H9 (cell line): Measurements from ENCODE around the gene KRT35. TPM values are rescaled to one million over a fixed set of nuclear protein-coding genes. Genes with fewer than 3 reads are reported as not detected.

ENCODE experiments used
- DNase-seq: peaks from one replicate; pipeline ENCODE4 v3.0.0-alpha.2; 2017
- H2AFZ ChIP-seq: one replicate; pipeline ENCODE4 v1.6.1; 2013; ENCODE audit warnings: mild to moderate bottlenecking, low read length, control low read depth, moderate library complexity
- H2AK5ac ChIP-seq: 2 replicates; pipeline ENCODE4 v1.6.1; 2013; ENCODE audit warnings: low read length, control low read depth, mixed read lengths; ENCODE audit not compliant: insufficient read length
- H2BK120ac ChIP-seq: one replicate; pipeline ENCODE4 v1.6.1; 2013; ENCODE audit warnings: low read depth, mild to moderate bottlenecking, low read length, control low read depth, inconsistent platforms; ENCODE audit not compliant: poor library complexity, severe bottlenecking
- H2BK12ac ChIP-seq: 2 replicates; pipeline ENCODE4 v1.6.1; 2013; ENCODE audit warnings: low read length, control low read depth, mixed read lengths, low read depth; ENCODE audit not compliant: insufficient read length
- H2BK15ac ChIP-seq: 2 replicates; pipeline ENCODE4 v1.6.1; 2013; ENCODE audit warnings: low read depth, low read length, control low read depth
- H2BK20ac ChIP-seq: one replicate; pipeline ENCODE4 v1.6.1; 2013; ENCODE audit warnings: low read depth, mild to moderate bottlenecking, low read length, control low read depth, inconsistent platforms; ENCODE audit not compliant: poor library complexity, severe bottlenecking
- H2BK5ac ChIP-seq: 2 replicates; pipeline ENCODE4 v1.6.1; 2013; ENCODE audit warnings: low read length, control low read depth, mixed read lengths; ENCODE audit not compliant: insufficient read length
- H3K14ac ChIP-seq: 2 replicates; pipeline ENCODE4 v1.6.1; 2013; ENCODE audit warnings: low read length, control low read depth; ENCODE audit not compliant: insufficient read depth
- H3K18ac ChIP-seq: 2 replicates; pipeline ENCODE4 v1.6.1; 2013; ENCODE audit warnings: low read depth, mild to moderate bottlenecking, mixed read lengths, low read length, control low read depth; ENCODE audit not compliant: insufficient read length
- H3K23ac ChIP-seq: 2 replicates; pipeline ENCODE4 v1.6.1; 2013; ENCODE audit warnings: low read length, control low read depth, mixed read lengths, low read depth; ENCODE audit not compliant: insufficient read length
- H3K23me2 ChIP-seq: 2 replicates; pipeline ENCODE4 v1.6.1; 2013; ENCODE audit warnings: low read depth, mild to moderate bottlenecking, mixed read lengths, low read length, control low read depth; ENCODE audit not compliant: insufficient read length, poor library complexity, severe bottlenecking
- H3K27ac ChIP-seq: 2 replicates; pipeline ENCODE4 v1.5.1; 2013; ENCODE audit warnings: low read length, control low read depth, mixed read lengths, low read depth; ENCODE audit not compliant: insufficient read length
- H3K27me3 ChIP-seq: 2 replicates; pipeline ENCODE4 v1.6.1; 2013; ENCODE audit warnings: low read length, control low read depth, inconsistent platforms; ENCODE audit not compliant: insufficient read depth
- H3K4ac ChIP-seq: 2 replicates; pipeline ENCODE4 v1.6.1; 2013; ENCODE audit warnings: low read depth, mild to moderate bottlenecking, control low read depth, inconsistent platforms, low read length, moderate library complexity
- H3K4me1 ChIP-seq: 2 replicates; pipeline ENCODE4 v1.6.1; 2013; ENCODE audit warnings: low read length, control low read depth, inconsistent platforms; ENCODE audit not compliant: insufficient read depth
- H3K4me2 ChIP-seq: 2 replicates; pipeline ENCODE4 v1.6.1; 2013; ENCODE audit warnings: low read length, control low read depth, mixed read lengths; ENCODE audit not compliant: insufficient read length, insufficient read depth
- H3K56ac ChIP-seq: 2 replicates; pipeline ENCODE4 v1.6.1; 2013; ENCODE audit warnings: low read depth, mild to moderate bottlenecking, mixed read lengths, low read length, control low read depth; ENCODE audit not compliant: insufficient read length
- H3K79me1 ChIP-seq: 2 replicates; pipeline ENCODE4 v1.6.1; 2013; ENCODE audit warnings: low read depth, mild to moderate bottlenecking, moderate library complexity, low read length, control low read depth, inconsistent platforms; ENCODE audit not compliant: insufficient read depth, poor library complexity, severe bottlenecking
- H3K79me2 ChIP-seq: 2 replicates; pipeline ENCODE4 v1.6.1; 2013; ENCODE audit warnings: low read length, control low read depth, inconsistent platforms; ENCODE audit not compliant: insufficient read depth
- H3K9ac ChIP-seq: 2 replicates; pipeline ENCODE4 v1.6.1; 2013; ENCODE audit warnings: low read length, control low read depth, mixed read lengths; ENCODE audit not compliant: insufficient read length; ENCODE audit errors: extremely low read depth
- H3K9me3 ChIP-seq: one replicate; pipeline ENCODE4 v1.6.1; 2013; ENCODE audit warnings: low read depth, low read length, inconsistent platforms; ENCODE audit not compliant: control insufficient read depth
- H3T11ph ChIP-seq: one replicate; pipeline ENCODE4 v1.6.1; 2013; ENCODE audit warnings: mild to moderate bottlenecking, low read length, control low read depth, inconsistent platforms
- H4K20me1 ChIP-seq: one replicate; pipeline ENCODE4 v1.6.1; 2013; ENCODE audit not compliant: control insufficient read depth, insufficient read length, insufficient read depth
- H4K5ac ChIP-seq: 2 replicates; pipeline ENCODE4 v1.6.1; 2013; ENCODE audit warnings: low read depth, mild to moderate bottlenecking, mixed read lengths, low read length, control low read depth; ENCODE audit not compliant: insufficient read length
- H4K8ac ChIP-seq: replicated peaks from 2 replicates; pipeline ENCODE4 v1.6.1; 2013; ENCODE audit warnings: low read length, control low read depth, mixed read lengths, low read depth; ENCODE audit not compliant: insufficient read length
- H4K91ac ChIP-seq: 2 replicates; pipeline ENCODE4 v1.6.1; 2013; ENCODE audit warnings: low read depth, mild to moderate bottlenecking, moderate library complexity, mixed read lengths, low read length, control low read depth; ENCODE audit not compliant: insufficient read length
- H3K27ac Mint-ChIP-seq, 3 experiments: 2 replicates in 2 of 3; 3 replicates in 1 of 3; pipeline ENCODE4 v1.8.0; 2020 to 2021; ENCODE audit warnings: mixed read lengths in 3 of 3, mild to moderate bottlenecking in 1 of 3, moderate library complexity in 1 of 3
- H3K27me3 Mint-ChIP-seq: 2 replicates; pipeline ENCODE4 v1.8.0; 2021; ENCODE audit warnings: low read depth, mild to moderate bottlenecking, moderate library complexity, mixed read lengths
- H3K36me3 Mint-ChIP-seq, 3 experiments: 2 replicates in 2 of 3; 3 replicates in 1 of 3; pipeline ENCODE4 v1.8.0; 2020 to 2021; ENCODE audit warnings: low read depth in 3 of 3, mixed read lengths in 3 of 3; ENCODE audit not compliant: insufficient read depth in 1 of 3
- H3K4me1 Mint-ChIP-seq, 2 experiments: 2 replicates each; pipeline ENCODE4 v1.8.0; 2020; ENCODE audit warnings: mixed read lengths in 2 of 2
- H3K4me3 Mint-ChIP-seq, 2 experiments: 2 replicates in 1 of 2; 3 replicates in 1 of 2; pipeline ENCODE4 v1.8.0; 2020 to 2021; ENCODE audit warnings: mild to moderate bottlenecking in 2 of 2, mixed read lengths in 2 of 2, moderate library complexity in 1 of 2
- H3K9me3 Mint-ChIP-seq, 2 experiments: 2 replicates in 1 of 2; 3 replicates in 1 of 2; pipeline ENCODE4 v1.8.0; 2020; ENCODE audit warnings: mild to moderate bottlenecking in 2 of 2, mixed read lengths in 2 of 2, moderate library complexity in 1 of 2
- CTCF ChIP-seq: fragments of 200-600 bp; sonication (generic); conservative IDR thresholded peaks from 3 replicates; pipeline ENCODE4 v1.8.0; 2021; ENCODE audit warnings: antibody characterized with exemption, mild to moderate bottlenecking
- WGBS: extraction: QIAGEN DNeasy Blood & Tissue Kit; methylation state at CpG from one replicate; pipeline ENCODE4 v1.1.7; 2013; ENCODE audit warnings: missing lambda C conversion rate, low lambda C conversion rate, mixed read lengths; ENCODE audit not compliant: insufficient read length; ENCODE audit errors: extremely low coverage; 5-methylcytosine and 5-hydroxymethylcytosine counted together
- total RNA-seq: library from RNA; stranded (reverse); gene quantifications from 2 replicates; pipeline ENCODE4 v1.2.1, GENCODE V29; 2021

KRT35 gene
- total RNA-seq, 1 experiment from 2014 or later, result not detected

GRCh38 chr17:41449008-41449407, 31.9 kb downstream of the KRT35 start:
- Histone ChIP-seq H3K14ac (no peak overlapping the region), H3K27me3 (no peaks in the 10 kb centered on the region), H3K56ac (no peak overlapping the region), H4K8ac (no peak overlapping the region), H4K5ac (no peak overlapping the region), H3K4me2 (no peak overlapping the region), H2AK5ac (no peak overlapping the region), H3K9ac (no peak overlapping the region), H3K23me2 (no peaks in the 10 kb centered on the region), H3K27ac (no peak overlapping the region), H3K4me1 (no peaks in the 10 kb centered on the region), H4K91ac (no peak overlapping the region), H3K4ac (no peak overlapping the region), H2BK12ac (no peak overlapping the region), H4K20me1 (no peaks in the 10 kb centered on the region), H2BK5ac (no peak overlapping the region), H2BK20ac (no peak overlapping the region), H3K9me3 (peaks cover 12% of the 10 kb centered on the region), H3K79me1 (no peaks in the 10 kb centered on the region), H3K79me2 (no peaks in the 10 kb centered on the region), H2BK15ac (no peak overlapping the region), H2AFZ (no peak overlapping the region), H2BK120ac (no peak overlapping the region), H3K18ac (no peak overlapping the region), H3T11ph (no peak overlapping the region), H3K23ac (no peak overlapping the region)
- Mint-ChIP-seq H3K4me3 (no peak overlapping the region), H3K36me3 (no peaks in the 10 kb centered on the region; a peak in 4 of 7 replicates), H3K27ac (no peak overlapping the region), H3K27me3 (peaks cover 19% of the 10 kb centered on the region), H3K4me1 (no peaks in the 10 kb centered on the region), H3K9me3 (peaks cover 3 to 13% of the 10 kb centered on the region in 2 experiments)
- no CpG with 5 or more reads among the region's 6 CpGs for WGBS
- no peak for TF ChIP-seq CTCF
- no peak for DNase-seq
